ENCODE data around the gene ANGPTL2. TPM values are rescaled to one million over a fixed set of nuclear protein-coding genes. Genes with fewer than 3 reads are reported as not detected.

ANGPTL2 gene
- total RNA-seq, 1 experiment from 2014 or later: 0.08 TPM

GRCh38 chr9:127112056-127112455 lies 10.4 kb downstream of the ANGPTL2 start:
- ATAC-seq (no peak), DNase-seq (ENCODE audit: low read depth, low spot score) (no peak)
- TF ChIP-seq SIN3A (IDR thresholded peaks at IDR 0.05; ENCODE audit: borderline replicate concordance, insufficient read depth, low read depth, low read length): no peak
- no peak for TF ChIP-seq REST (IDR thresholded peaks at IDR 0.05; ENCODE audit: insufficient read depth in 1 of 2, low read depth in 2 of 2, low read length in 1 of 2)
- TF ChIP-seq, protein P1, sequence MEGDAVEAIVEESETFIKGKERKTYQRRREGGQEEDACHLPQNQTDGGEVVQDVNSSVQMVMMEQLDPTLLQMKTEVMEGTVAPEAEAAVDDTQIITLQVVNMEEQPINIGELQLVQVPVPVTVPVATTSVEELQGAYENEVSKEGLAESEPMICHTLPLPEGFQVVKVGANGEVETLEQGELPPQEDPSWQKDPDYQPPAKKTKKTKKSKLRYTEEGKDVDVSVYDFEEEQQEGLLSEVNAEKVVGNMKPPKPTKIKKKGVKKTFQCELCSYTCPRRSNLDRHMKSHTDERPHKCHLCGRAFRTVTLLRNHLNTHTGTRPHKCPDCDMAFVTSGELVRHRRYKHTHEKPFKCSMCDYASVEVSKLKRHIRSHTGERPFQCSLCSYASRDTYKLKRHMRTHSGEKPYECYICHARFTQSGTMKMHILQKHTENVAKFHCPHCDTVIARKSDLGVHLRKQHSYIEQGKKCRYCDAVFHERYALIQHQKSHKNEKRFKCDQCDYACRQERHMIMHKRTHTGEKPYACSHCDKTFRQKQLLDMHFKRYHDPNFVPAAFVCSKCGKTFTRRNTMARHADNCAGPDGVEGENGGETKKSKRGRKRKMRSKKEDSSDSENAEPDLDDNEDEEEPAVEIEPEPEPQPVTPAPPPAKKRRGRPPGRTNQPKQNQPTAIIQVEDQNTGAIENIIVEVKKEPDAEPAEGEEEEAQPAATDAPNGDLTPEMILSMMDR (IDR thresholded peaks at IDR 0.05): no peak
- no peak for TF ChIP-seq POLR2AphosphoS5 (IDR thresholded peaks at IDR 0.05; ENCODE audit: low read depth, low read length)
- no peak for TF ChIP-seq TCF7L2 (IDR thresholded peaks at IDR 0.05; ENCODE audit: low read depth, low read length)
- CTCF ChIA-PET: no interaction called here
- no peaks in the 10 kb centered on the region; the same call in 1 of the 2 replicates for H3K4me1 ChIP-seq (ENCODE audit: control insufficient read depth, insufficient read depth, low read length)
- no peaks in the 10 kb centered on the region for H3K27me3 ChIP-seq (ENCODE audit: control insufficient read depth, insufficient read depth, low read length)
- POLR2A ChIA-PET: no interaction called here
- H3K36me3 ChIP-seq (ENCODE audit: control insufficient read depth, insufficient read depth, low read length): no peaks in the 10 kb centered on the region
- H3K9me3 ChIP-seq (ENCODE audit: control insufficient read depth, insufficient read depth, low read depth, low read length): no peaks in the 10 kb centered on the region
- in situ Hi-C loops (cut with HindIII; ENCODE audit: low pct_unique_long_range_greater_than_20kb, low sequenced_read_pairs): no loop called here
- intact Hi-C loops (cut with micrococcal nuclease; ENCODE audit: unreplicated experiment): no loop called here
- H3K4me3 ChIP-seq (ENCODE audit: low read depth in 2 of 2, low read length in 2 of 2): no peak overlapping the region
- no TSS peak for BruUV-seq (replicated peaks)
- H3K27ac ChIP-seq (ENCODE audit: low read length): no peak overlapping the region

- DNase-seq (ENCODE audit: low read depth, low spot score) (no peak), ATAC-seq (no peak)
- Histone ChIP-seq H3K9me3 (ENCODE audit: control insufficient read depth, insufficient read depth, low read depth, low read length) (no peaks in the 10 kb centered on the region), H3K4me3 (ENCODE audit: low read depth in 2 of 2, low read length in 2 of 2) (no peak overlapping the region), H3K27ac (ENCODE audit: low read length) (no peak overlapping the region), H3K4me1 (ENCODE audit: control insufficient read depth, insufficient read depth, low read length) (no peaks in the 10 kb centered on the region; the same call in 1 of the 2 replicates), H3K27me3 (ENCODE audit: control insufficient read depth, insufficient read depth, low read length) (no peaks in the 10 kb centered on the region), H3K36me3 (ENCODE audit: control insufficient read depth, insufficient read depth, low read length) (no peaks in the 10 kb centered on the region)
- intact Hi-C loops (cut with micrococcal nuclease; ENCODE audit: unreplicated experiment) (no loop called here), in situ Hi-C loops (cut with HindIII; ENCODE audit: low pct_unique_long_range_greater_than_20kb, low sequenced_read_pairs) (no loop called here)
- ChIA-PET CTCF (no interaction called here), POLR2A (no interaction called here)
- TF ChIP-seq TCF7L2 (IDR thresholded peaks at IDR 0.05; ENCODE audit: low read depth, low read length): no peak
- no peak for TF ChIP-seq POLR2AphosphoS5 (IDR thresholded peaks at IDR 0.05; ENCODE audit: low read depth, low read length)
- TF ChIP-seq, protein P1 (IDR thresholded peaks at IDR 0.05): no peak
- TF ChIP-seq SIN3A (IDR thresholded peaks at IDR 0.05; ENCODE audit: borderline replicate concordance, insufficient read depth, low read depth, low read length): no peak
- no peak for TF ChIP-seq REST (IDR thresholded peaks at IDR 0.05; ENCODE audit: insufficient read depth in 1 of 2, low read depth in 2 of 2, low read length in 1 of 2)
- BruUV-seq (replicated peaks): no TSS peak
Observed at GRCh38 chr9:127109212-127109711, 13.2 kb downstream of the ANGPTL2 start.

All from Panc1 (cell line).